ENCODE data around the gene HILPDA.

GRCh38 chr7:128419257-128419656 lies 36.4 kb upstream of the HILPDA start:
- TF ChIP-seq, protein P1, sequence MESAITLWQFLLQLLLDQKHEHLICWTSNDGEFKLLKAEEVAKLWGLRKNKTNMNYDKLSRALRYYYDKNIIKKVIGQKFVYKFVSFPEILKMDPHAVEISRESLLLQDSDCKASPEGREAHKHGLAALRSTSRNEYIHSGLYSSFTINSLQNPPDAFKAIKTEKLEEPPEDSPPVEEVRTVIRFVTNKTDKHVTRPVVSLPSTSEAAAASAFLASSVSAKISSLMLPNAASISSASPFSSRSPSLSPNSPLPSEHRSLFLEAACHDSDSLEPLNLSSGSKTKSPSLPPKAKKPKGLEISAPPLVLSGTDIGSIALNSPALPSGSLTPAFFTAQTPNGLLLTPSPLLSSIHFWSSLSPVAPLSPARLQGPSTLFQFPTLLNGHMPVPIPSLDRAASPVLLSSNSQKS (CRISPR knock-in tag; IDR thresholded peaks at IDR 0.05) = no peak
- no peak for TF ChIP-seq POLR3A (IDR thresholded peaks at IDR 0.05; ENCODE audit: borderline replicate concordance, extremely low read depth, insufficient read depth, insufficient read length)
- TF ChIP-seq CTCF (IDR thresholded peaks at IDR 0.05 in 2 of 3, conservative IDR thresholded peaks at IDR 0.05 in 1 of 3; ENCODE audit: insufficient read depth in 2 of 3, low read depth in 1 of 3, low read length in 3 of 3) = no peak
- no peak for TF ChIP-seq TEAD4 (IDR thresholded peaks at IDR 0.05; ENCODE audit: low read length)
- TF ChIP-seq TEAD4 (CRISPR knock-in tag; IDR thresholded peaks at IDR 0.05; ENCODE audit: borderline replicate concordance) = no peak
- no peak for TF ChIP-seq NONO (IDR thresholded peaks at IDR 0.05; ENCODE audit: low read depth in 2 of 2, low read length in 1 of 2)
- no peak for TF ChIP-seq JUNB (CRISPR knock-in tag; conservative IDR thresholded peaks at IDR 0.05)

All from K562 (cell line).